GM19324 (cell line): Measurements from ENCODE around the gene ITGA1.
"Not testable (repeated sequence)": the region's sequence is repeated elsewhere in the genome, so short reads cannot be mapped to it uniquely, and the experiment has no call there.

Source experiments
- ATAC-seq: cut with Tn5 transposase; IDR thresholded peaks from one replicate; pipeline ENCODE4 v1.9.1; 2021; ENCODE audit warnings: mild to moderate bottlenecking, moderate library complexity; ENCODE audit not compliant: unreplicated experiment, low FRiP score

The ITGA1 gene

GRCh38 chr5:52799983-52800393 is 12.3 kb downstream of the ITGA1 start:
- peak; percentile 86 for ATAC-seq

GRCh38 chr5:52800394-52801213 is 12.9 kb downstream of the ITGA1 start:
- ATAC-seq, result peak; percentile 37

- ATAC-seq, result no peak
These were observed 13.6 kb downstream of the ITGA1 start for GRCh38 chr5:52801329-52801728.

- no peak for ATAC-seq
These were observed 14.7 kb downstream of the ITGA1 start for GRCh38 chr5:52802272-52802973.

- ATAC-seq, result no peak
These were observed 15.2 kb downstream of the ITGA1 start for GRCh38 chr5:52802974-52803336.

GRCh38 chr5:52804387-52804791 is 16.7 kb downstream of the ITGA1 start:
- ATAC-seq, result no peak

GRCh38 chr5:52804981-52805380 is 17.3 kb downstream of the ITGA1 start:
- no peak for ATAC-seq

- ATAC-seq, result no peak
These were observed 17.9 kb downstream of the ITGA1 start for GRCh38 chr5:52805615-52806014.

- no peak for ATAC-seq
These were observed 19.3 kb downstream of the ITGA1 start for GRCh38 chr5:52807037-52807436.

- ATAC-seq, result no peak
These were observed 20.0 kb downstream of the ITGA1 start for GRCh38 chr5:52807723-52808122.

- ATAC-seq, result no peak
These were observed 20.7 kb downstream of the ITGA1 start for GRCh38 chr5:52808316-52808901.

- no peak for ATAC-seq
These were observed 22.2 kb downstream of the ITGA1 start for GRCh38 chr5:52809884-52810283.

- ATAC-seq, result no peak
These were observed 22.7 kb downstream of the ITGA1 start for GRCh38 chr5:52810426-52810825.

GRCh38 chr5:52811067-52811749 is 23.5 kb downstream of the ITGA1 start:
- ATAC-seq, result no peak

GRCh38 chr5:52814352-52815148 is 26.8 kb downstream of the ITGA1 start:
- no peak for ATAC-seq

- ATAC-seq, result no peak
These were observed 30.1 kb downstream of the ITGA1 start for GRCh38 chr5:52817818-52818217.

GRCh38 chr5:52818360-52818759 is 30.6 kb downstream of the ITGA1 start:
- no peak for ATAC-seq

- ATAC-seq, result not testable (repeated sequence)
These were observed 31.1 kb downstream of the ITGA1 start for GRCh38 chr5:52818807-52819206.

GRCh38 chr5:52821901-52822300 is 34.2 kb downstream of the ITGA1 start:
- ATAC-seq, result no peak

GRCh38 chr5:52822437-52822836 is 34.7 kb downstream of the ITGA1 start:
- no peak for ATAC-seq
